Parathyroid adenoma (tissue), 2 donors: ENCODE results near the gene CAMKMT.

Source experiments
- H2AFZ ChIP-seq: fragments of 300-600 bp; sonication (generic); one replicate; pipeline ENCODE4 v1.7.0; 2017; ENCODE audit warnings: antibody characterized with exemption, mild to moderate bottlenecking
- H3K27ac ChIP-seq: fragments of 300-600 bp; sonication (generic); one replicate; pipeline ENCODE4 v1.7.0; 2017
- H3K27me3 ChIP-seq: fragments of 300-600 bp; sonication (generic); one replicate; pipeline ENCODE4 v1.7.0; 2017; ENCODE audit warnings: low read length; ENCODE audit not compliant: control insufficient read depth, insufficient read depth
- H3K36me3 ChIP-seq: fragments of 300-600 bp; sonication (generic); one replicate; pipeline ENCODE4 v1.7.0; 2017; ENCODE audit warnings: low read length; ENCODE audit not compliant: control insufficient read depth, insufficient read depth
- H3K4me1 ChIP-seq: fragments of 300-600 bp; sonication (generic); one replicate; pipeline ENCODE4 v1.7.0; 2017; ENCODE audit warnings: control low read depth
- H3K4me2 ChIP-seq: fragments of 300-600 bp; sonication (generic); one replicate; pipeline ENCODE4 v1.7.0; 2017; ENCODE audit warnings: low read length
- H3K4me3 ChIP-seq: fragments of 300-600 bp; sonication (generic); one replicate; pipeline ENCODE4 v1.7.0; 2017; ENCODE audit warnings: low read depth, low read length
- H3K79me2 ChIP-seq: fragments of 300-600 bp; sonication (generic); one replicate; pipeline ENCODE4 v1.7.0; 2017; ENCODE audit warnings: control low read depth
- H3K9ac ChIP-seq: fragments of 300-600 bp; sonication (generic); one replicate; pipeline ENCODE4 v1.7.0; 2017; ENCODE audit warnings: mild to moderate bottlenecking
- H3K9me3 ChIP-seq: fragments of 300-600 bp; sonication (generic); one replicate; pipeline ENCODE4 v1.7.0; 2017; ENCODE audit warnings: low read length; ENCODE audit not compliant: control insufficient read depth
- CTCF ChIP-seq: fragments of 300-600 bp; sonication (generic); IDR thresholded peaks from one replicate; pipeline ENCODE4 v1.7.0; 2017; ENCODE audit warnings: antibody characterized with exemption, mild to moderate bottlenecking
- donor health status: primary hyperparathyroidism.

The CAMKMT gene

GRCh38 chr2:44719562-44719961, 357.8 kb downstream of the CAMKMT start:
- Histone ChIP-seq H3K27me3 (no peaks in the 10 kb centered on the region), H3K4me1 (no peaks in the 10 kb centered on the region), H3K4me2 (no peak overlapping the region), H3K79me2 (no peaks in the 10 kb centered on the region), H3K36me3 (no peaks in the 10 kb centered on the region), H2AFZ (no peak overlapping the region), H3K9me3 (no peaks in the 10 kb centered on the region), H3K9ac (no peak overlapping the region), H3K4me3 (no peak overlapping the region), H3K27ac (no peak overlapping the region)
- TF ChIP-seq CTCF, result no peak

GRCh38 chr2:44722026-44722625, 360.4 kb downstream of the CAMKMT start:
- Histone ChIP-seq H3K4me1 (no peaks in the 10 kb centered on the region), H2AFZ (no peak overlapping the region), H3K4me3 (no peak overlapping the region), H3K27me3 (no peaks in the 10 kb centered on the region), H3K9me3 (no peaks in the 10 kb centered on the region), H3K36me3 (no peaks in the 10 kb centered on the region), H3K9ac (no peak overlapping the region), H3K79me2 (no peaks in the 10 kb centered on the region), H3K27ac (no peak overlapping the region), H3K4me2 (no peak overlapping the region)
- TF ChIP-seq CTCF, result no peak

GRCh38 chr2:44723921-44724320, 362.2 kb downstream of the CAMKMT start:
- Histone ChIP-seq H3K4me3 (no peak overlapping the region), H2AFZ (no peak overlapping the region), H3K9ac (no peak overlapping the region), H3K27me3 (no peaks in the 10 kb centered on the region), H3K4me2 (no peak overlapping the region), H3K79me2 (no peaks in the 10 kb centered on the region), H3K9me3 (no peaks in the 10 kb centered on the region), H3K36me3 (no peaks in the 10 kb centered on the region), H3K4me1 (no peaks in the 10 kb centered on the region), H3K27ac (no peak overlapping the region)
- no peak for TF ChIP-seq CTCF

- H3K4me2 ChIP-seq, result no peak overlapping the region
- no peak overlapping the region for H2AFZ ChIP-seq
- H3K9ac ChIP-seq, result no peak overlapping the region
- H3K4me1 ChIP-seq, result no peaks in the 10 kb centered on the region
- no peaks in the 10 kb centered on the region for H3K27me3 ChIP-seq
- no peaks in the 10 kb centered on the region for H3K9me3 ChIP-seq
- no peak overlapping the region for H3K27ac ChIP-seq
- H3K4me3 ChIP-seq, result no peak overlapping the region
- no peaks in the 10 kb centered on the region for H3K79me2 ChIP-seq
- H3K36me3 ChIP-seq, result no peaks in the 10 kb centered on the region
- no peak for TF ChIP-seq CTCF
Measured at GRCh38 chr2:44730593-44730992, 368.8 kb downstream of the CAMKMT start.

GRCh38 chr2:44731505-44731904, 369.8 kb downstream of the CAMKMT start:
- H3K9ac ChIP-seq, result no peak overlapping the region
- no peak for TF ChIP-seq CTCF
- H2AFZ ChIP-seq, result no peak overlapping the region

More at GRCh38 chr2:44731505-44731904, 369.8 kb downstream of the CAMKMT start:
- no peaks in the 10 kb centered on the region for H3K27me3 ChIP-seq
- H3K36me3 ChIP-seq, result no peaks in the 10 kb centered on the region
- H3K79me2 ChIP-seq, result no peaks in the 10 kb centered on the region
- no peak overlapping the region for H3K4me3 ChIP-seq
- H3K9me3 ChIP-seq, result no peaks in the 10 kb centered on the region
- no peak overlapping the region for H3K27ac ChIP-seq
- no peaks in the 10 kb centered on the region for H3K4me1 ChIP-seq
- no peak overlapping the region for H3K4me2 ChIP-seq
